BLaER1 (cell line): ENCODE results near the gene SLC5A6.

Experiments used
- H3K27ac ChIP-seq: shearing (Covaris generic); formaldehyde crosslinking; 2 replicates; pipeline ENCODE4 v1.8.1; 2022
- H3K27me3 ChIP-seq: shearing (Covaris generic); formaldehyde crosslinking; 2 replicates; pipeline ENCODE4 v1.8.1; 2022
- H3K36me3 ChIP-seq: shearing (Covaris generic); formaldehyde crosslinking; 2 replicates; pipeline ENCODE4 v1.8.1; 2022
- H3K4me1 ChIP-seq: shearing (Covaris generic); formaldehyde crosslinking; 2 replicates; pipeline ENCODE4 v1.8.1; 2022
- H3K4me2 ChIP-seq: shearing (Covaris generic); formaldehyde crosslinking; 2 replicates; pipeline ENCODE4 v1.8.1; 2022
- H3K4me3 ChIP-seq: shearing (Covaris generic); formaldehyde crosslinking; 2 replicates; pipeline ENCODE4 v1.8.1; 2022
- H3K9ac ChIP-seq: shearing (Covaris generic); formaldehyde crosslinking; 2 replicates; pipeline ENCODE4 v1.8.1; 2022
- H3K9me3 ChIP-seq: shearing (Covaris generic); formaldehyde crosslinking; 2 replicates; pipeline ENCODE4 v1.8.1; 2022
- H4K20me1 ChIP-seq: shearing (Covaris generic); formaldehyde crosslinking; 2 replicates; pipeline ENCODE4 v1.8.1; 2022
- Cebpa-rat ChIP-seq: shearing (Covaris generic); IDR thresholded peaks from 2 replicates; pipeline ENCODE4 v1.8.1; 2022

Gene SLC5A6

DNA sequence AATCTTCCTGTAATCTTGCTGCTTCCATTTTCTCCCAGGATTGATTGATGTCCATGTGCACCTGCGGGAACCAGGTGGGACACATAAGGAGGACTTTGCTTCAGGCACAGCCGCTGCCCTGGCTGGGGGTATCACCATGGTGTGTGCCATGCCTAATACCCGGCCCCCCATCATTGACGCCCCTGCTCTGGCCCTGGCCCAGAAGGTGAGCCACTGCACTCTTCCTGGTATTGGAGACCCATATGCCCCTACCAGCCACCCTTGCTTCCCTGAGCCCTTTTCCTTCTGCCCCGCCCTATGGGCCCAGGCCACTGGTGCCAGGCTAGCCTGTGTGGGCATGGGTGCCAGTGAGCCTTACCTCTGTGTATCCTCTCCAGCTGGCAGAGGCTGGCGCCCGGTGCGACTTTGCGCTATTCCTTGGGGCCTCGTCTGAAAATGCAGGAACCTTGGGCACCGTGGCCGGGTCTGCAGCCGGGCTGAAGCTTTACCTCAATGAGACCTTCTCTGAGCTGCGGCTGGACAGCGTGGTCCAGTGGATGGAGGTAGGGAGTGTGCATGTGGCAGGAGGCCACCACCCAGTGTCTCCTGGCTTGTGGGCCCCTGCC, 25.4 kb upstream of the SLC5A6 start:
- H3K4me1 ChIP-seq: peaks cover 16% of the 10 kb centered on the region
- TF ChIP-seq Cebpa-rat: no peak

DNA sequence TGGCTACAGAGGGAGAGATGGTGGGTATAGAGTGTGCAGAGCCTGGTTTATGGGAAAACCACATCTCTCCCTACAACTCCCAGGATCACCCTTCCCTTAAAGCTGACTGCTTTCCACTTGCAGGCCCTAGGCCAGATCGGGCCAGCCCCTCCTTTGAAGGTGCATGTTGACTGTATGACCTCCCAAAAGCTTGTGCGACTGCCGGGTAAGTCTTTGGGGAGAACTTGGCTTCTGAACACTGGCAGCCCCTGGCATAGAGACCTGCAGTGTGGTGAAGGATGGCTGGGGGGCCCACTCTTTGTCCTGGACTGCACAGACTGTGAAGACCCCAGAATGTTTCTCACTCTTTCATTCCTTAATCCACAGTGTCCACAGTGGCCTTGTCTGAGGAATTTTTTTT, 24.6 kb upstream of the SLC5A6 start:
- no peak for TF ChIP-seq Cebpa-rat
- H3K4me1 ChIP-seq: peaks cover 16% of the 10 kb centered on the region
- H3K27me3 ChIP-seq: no peaks in the 10 kb centered on the region
- no peaks in the 10 kb centered on the region for H3K9me3 ChIP-seq
- H3K27ac ChIP-seq: no peak overlapping the region
- peaks cover 8% of the 10 kb centered on the region; the same call in 1 of the 2 replicates for H4K20me1 ChIP-seq
- H3K9ac ChIP-seq: no peak overlapping the region
- H3K4me2 ChIP-seq: no peak overlapping the region
- H3K36me3 ChIP-seq: peaks cover 100% of the 10 kb centered on the region
- no peak overlapping the region for H3K4me3 ChIP-seq

More for the DNA sequence above, 25.4 kb upstream of the SLC5A6 start:
- Histone ChIP-seq H3K36me3 (peaks cover 100% of the 10 kb centered on the region), H3K4me3 (no peak overlapping the region), H3K4me2 (no peak overlapping the region), H3K27me3 (no peaks in the 10 kb centered on the region), H4K20me1 (peaks cover 10% of the 10 kb centered on the region; the same call in 1 of the 2 replicates), H3K9ac (no peak overlapping the region), H3K9me3 (no peaks in the 10 kb centered on the region), H3K27ac (no peak overlapping the region)

GRCh38 chr2:27236136-27236535, 24.1 kb upstream of the SLC5A6 start:
- Histone ChIP-seq H3K4me2 (no peak overlapping the region), H3K27ac (no peak overlapping the region), H3K4me3 (no peak overlapping the region), H3K9me3 (no peaks in the 10 kb centered on the region), H3K9ac (no peak overlapping the region), H4K20me1 (peaks cover 8% of the 10 kb centered on the region; the same call in 1 of the 2 replicates), H3K36me3 (peaks cover 100% of the 10 kb centered on the region), H3K4me1 (peaks cover 16% of the 10 kb centered on the region), H3K27me3 (no peaks in the 10 kb centered on the region)
- no peak for TF ChIP-seq Cebpa-rat

DNA sequence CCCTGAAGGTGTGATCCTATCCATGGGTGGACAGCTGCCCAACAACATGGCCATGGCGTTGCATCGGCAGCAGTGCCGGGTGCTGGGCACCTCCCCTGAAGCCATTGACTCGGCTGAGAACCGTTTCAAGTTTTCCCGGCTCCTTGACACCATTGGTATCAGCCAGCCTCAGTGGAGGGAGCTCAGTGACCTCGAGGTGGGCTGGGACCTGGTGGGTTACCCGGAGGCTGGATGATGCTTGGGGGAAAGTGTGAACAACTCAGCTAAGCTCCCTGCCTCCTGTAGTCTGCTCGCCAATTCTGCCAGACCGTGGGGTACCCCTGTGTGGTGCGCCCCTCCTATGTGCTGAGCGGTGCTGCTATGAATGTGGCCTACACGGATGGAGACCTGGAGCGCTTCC, 21.3 kb upstream of the SLC5A6 start:
- Histone ChIP-seq H4K20me1 (peaks cover 8% of the 10 kb centered on the region; the same call in 1 of the 2 replicates), H3K36me3 (peaks cover 99% of the 10 kb centered on the region), H3K9ac (no peak overlapping the region), H3K27ac (no peak overlapping the region), H3K27me3 (no peaks in the 10 kb centered on the region), H3K4me3 (no peak overlapping the region), H3K4me1 (peaks cover 28% of the 10 kb centered on the region), H3K9me3 (no peaks in the 10 kb centered on the region), H3K4me2 (no peak overlapping the region)
- no peak for TF ChIP-seq Cebpa-rat

DNA sequence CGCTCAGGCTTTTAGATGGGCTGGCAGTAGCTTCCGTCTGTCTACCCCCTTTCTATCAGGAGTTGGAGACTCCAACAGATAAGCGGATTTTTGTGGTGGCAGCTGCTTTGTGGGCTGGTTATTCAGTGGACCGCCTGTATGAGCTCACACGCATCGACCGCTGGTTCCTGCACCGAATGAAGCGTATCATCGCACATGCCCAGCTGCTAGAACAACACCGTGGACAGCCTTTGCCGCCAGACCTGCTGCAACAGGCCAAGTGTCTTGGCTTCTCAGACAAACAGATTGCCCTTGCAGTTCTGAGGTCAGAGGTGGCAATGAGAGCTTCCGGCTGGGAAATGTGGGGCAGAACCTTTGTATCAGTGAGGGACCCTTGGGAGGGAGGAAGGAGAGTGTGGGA, 19.9 kb upstream of the SLC5A6 start:
- Histone ChIP-seq H3K4me1 (peaks cover 28% of the 10 kb centered on the region), H3K4me2 (peak overlapping the region; percentile 91), H3K27me3 (no peaks in the 10 kb centered on the region), H3K36me3 (peaks cover 99% of the 10 kb centered on the region), H3K9ac (peak overlapping the region; percentile 46; the same call in 1 of the 2 replicates), H3K27ac (peak overlapping the region; percentile 83), H4K20me1 (peaks cover 8% of the 10 kb centered on the region; the same call in 1 of the 2 replicates), H3K4me3 (no peak overlapping the region), H3K9me3 (no peaks in the 10 kb centered on the region)
- TF ChIP-seq Cebpa-rat: no peak

DNA sequence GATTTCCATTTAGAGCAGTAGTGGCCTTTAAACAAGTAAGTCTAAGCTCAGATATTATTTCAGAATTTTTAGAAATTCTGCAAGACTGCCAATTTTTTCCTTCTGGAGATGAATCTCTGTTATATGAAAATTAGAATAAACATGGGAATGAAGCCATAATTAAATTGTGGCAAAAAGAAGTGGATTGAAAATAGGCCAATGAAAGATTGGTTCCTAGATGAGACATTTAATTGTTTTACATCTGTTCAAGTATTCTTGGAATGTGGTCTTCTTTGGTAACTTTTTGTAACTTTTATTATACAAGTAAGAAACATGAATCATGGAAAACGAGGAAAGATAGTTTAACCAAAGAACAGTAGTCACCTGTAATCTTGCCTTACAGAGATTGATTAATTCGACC, 15.4 kb upstream of the SLC5A6 start:
- peaks cover 5% of the 10 kb centered on the region; the same call in 1 of the 2 replicates for H4K20me1 ChIP-seq
- no peaks in the 10 kb centered on the region for H3K9me3 ChIP-seq
- TF ChIP-seq Cebpa-rat: no peak
- peaks cover 26% of the 10 kb centered on the region for H3K4me1 ChIP-seq
- no peak overlapping the region for H3K4me2 ChIP-seq
- no peak overlapping the region for H3K9ac ChIP-seq
- no peak overlapping the region for H3K27ac ChIP-seq
- H3K27me3 ChIP-seq: no peaks in the 10 kb centered on the region
- H3K4me3 ChIP-seq: no peak overlapping the region
- peaks cover 99% of the 10 kb centered on the region for H3K36me3 ChIP-seq

DNA sequence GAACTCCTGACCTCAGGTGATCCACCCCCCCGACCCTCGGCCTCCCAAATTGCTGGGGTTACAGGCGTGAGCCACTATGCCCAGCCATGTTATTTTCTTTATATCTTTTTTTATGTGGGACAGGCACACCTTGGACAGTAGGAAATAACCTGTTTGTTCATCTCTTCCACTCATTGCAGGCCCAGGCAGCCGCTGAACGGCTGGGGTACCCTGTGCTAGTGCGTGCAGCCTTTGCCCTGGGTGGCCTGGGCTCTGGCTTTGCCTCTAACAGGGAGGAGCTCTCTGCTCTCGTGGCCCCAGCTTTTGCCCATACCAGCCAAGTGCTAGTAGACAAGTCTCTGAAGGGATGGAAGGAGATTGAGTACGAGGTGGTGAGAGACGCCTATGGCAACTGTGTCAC, 13.5 kb upstream of the SLC5A6 start:
- Histone ChIP-seq H3K4me1 (peaks cover 6% of the 10 kb centered on the region), H3K27ac (no peak overlapping the region), H3K9me3 (no peaks in the 10 kb centered on the region), H3K9ac (no peak overlapping the region), H3K4me2 (no peak overlapping the region), H3K27me3 (no peaks in the 10 kb centered on the region), H4K20me1 (no peaks in the 10 kb centered on the region), H3K4me3 (no peak overlapping the region), H3K36me3 (peaks cover 98% of the 10 kb centered on the region)
- no peak for TF ChIP-seq Cebpa-rat

DNA sequence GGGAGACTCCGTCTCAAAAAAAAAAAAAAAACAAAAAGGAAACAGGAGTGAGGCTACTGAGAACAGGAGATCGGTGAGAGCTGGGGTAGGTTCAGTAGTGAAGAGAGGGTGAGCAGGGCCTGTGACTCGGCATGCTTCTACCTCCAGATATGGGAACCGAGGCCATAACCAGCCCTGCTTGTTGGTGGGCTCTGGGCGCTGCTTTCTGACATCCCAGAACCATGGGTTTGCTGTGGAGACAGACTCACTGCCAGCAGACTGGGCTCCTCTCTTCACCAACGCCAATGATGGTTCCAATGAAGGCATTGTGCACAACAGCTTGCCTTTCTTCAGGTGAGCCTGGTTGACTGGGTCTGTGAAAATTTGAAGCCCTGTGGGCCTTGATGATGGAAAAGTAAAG, 11.3 kb upstream of the SLC5A6 start:
- no peak overlapping the region for H3K4me2 ChIP-seq
- no peak overlapping the region for H3K27ac ChIP-seq
- H3K4me1 ChIP-seq: peaks cover 12% of the 10 kb centered on the region
- no peaks in the 10 kb centered on the region for H3K9me3 ChIP-seq
- no peaks in the 10 kb centered on the region for H3K27me3 ChIP-seq
- peaks cover 97% of the 10 kb centered on the region for H3K36me3 ChIP-seq
- no peak overlapping the region for H3K4me3 ChIP-seq
- no peak for TF ChIP-seq Cebpa-rat
- H3K9ac ChIP-seq: no peak overlapping the region
- no peaks in the 10 kb centered on the region for H4K20me1 ChIP-seq

GRCh38 chr2:27222407-27222806, 10.3 kb upstream of the SLC5A6 start:
- H3K4me3 ChIP-seq: no peak overlapping the region
- peaks cover 87% of the 10 kb centered on the region for H3K36me3 ChIP-seq

DNA sequence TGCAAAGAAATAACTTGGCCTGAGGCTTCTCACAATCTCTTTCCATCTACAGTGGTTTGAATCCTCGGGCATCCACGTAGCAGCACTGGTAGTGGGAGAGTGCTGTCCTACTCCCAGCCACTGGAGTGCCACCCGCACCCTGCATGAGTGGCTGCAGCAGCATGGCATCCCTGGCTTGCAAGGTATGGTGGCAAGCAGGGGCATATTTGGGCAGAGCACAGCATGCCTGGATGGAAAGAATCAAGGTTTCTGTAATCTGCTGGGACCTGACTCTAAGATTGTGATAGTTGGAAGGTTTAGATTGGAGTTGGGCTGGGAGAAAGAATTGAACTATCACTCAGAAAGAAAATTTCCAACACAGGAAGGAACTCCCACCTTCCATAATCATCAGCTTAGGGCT, 9.1 kb upstream of the SLC5A6 start:
- Histone ChIP-seq H3K9ac (no peak overlapping the region), H3K9me3 (no peaks in the 10 kb centered on the region), H3K4me1 (peaks cover 25% of the 10 kb centered on the region), H3K27me3 (no peaks in the 10 kb centered on the region), H3K4me2 (no peak overlapping the region), H3K4me3 (no peak overlapping the region), H3K27ac (no peak overlapping the region), H4K20me1 (no peaks in the 10 kb centered on the region), H3K36me3 (peaks cover 79% of the 10 kb centered on the region)
- no peak for TF ChIP-seq Cebpa-rat

More at GRCh38 chr2:27222407-27222806, 10.3 kb upstream of the SLC5A6 start:
- Histone ChIP-seq H3K9me3 (no peaks in the 10 kb centered on the region), H3K4me2 (no peak overlapping the region), H3K27me3 (no peaks in the 10 kb centered on the region), H3K4me1 (peaks cover 20% of the 10 kb centered on the region), H3K9ac (no peak overlapping the region), H4K20me1 (no peaks in the 10 kb centered on the region), H3K27ac (no peak overlapping the region)
- no peak for TF ChIP-seq Cebpa-rat
